ENCODE data around the gene FBXO46. TPM values are rescaled to one million over a fixed set of nuclear protein-coding genes. Genes with fewer than 3 reads are reported as not detected.

Gene FBXO46
- total RNA-seq, 1 experiment from 2014 or later = 12.8 TPM

GRCh38 chr19:45660636-45661035 is 70.1 kb downstream of the FBXO46 start:
- ATAC-seq (no peak), DNase-seq (no peak)
- POLR2A ChIA-PET (ENCODE audit: unreplicated experiment) = no interaction called here
- CTCF ChIA-PET = no interaction called here
- Histone ChIP-seq H3K27ac (ENCODE audit: low read length) (no peak overlapping the region), H3K9ac (ENCODE audit: low read length) (no peak overlapping the region), H3K79me2 (ENCODE audit: low read length) (no peaks in the 10 kb centered on the region), H3K4me3 (ENCODE audit: low read length) (no peak overlapping the region), H3K27me3 (ENCODE audit: low read length) (no peaks in the 10 kb centered on the region), H3K9me3 (ENCODE audit: low read length) (no peaks in the 10 kb centered on the region), H3K9me2 (replicated peaks; ENCODE audit: low read length) (no peaks in the 10 kb centered on the region), H3K4me1 (ENCODE audit: insufficient read depth, low read length) (no peaks in the 10 kb centered on the region), H4K20me1 (ENCODE audit: low read length) (no peaks in the 10 kb centered on the region), H2AFZ (ENCODE audit: low read length) (no peak overlapping the region), H3K4me2 (ENCODE audit: low read length) (no peak overlapping the region), H3K36me3 (ENCODE audit: low read depth, low read length) (no peaks in the 10 kb centered on the region), H3F3A (ENCODE audit: low read length, unreplicated experiment) (no peaks in the 10 kb centered on the region)
- no peak for TF ChIP-seq EZH2phosphoT487 (IDR thresholded peaks at IDR 0.05; ENCODE audit: borderline replicate concordance, low read length)
- no peak for TF ChIP-seq EZH2 (IDR thresholded peaks at IDR 0.05; ENCODE audit: low read length, unreplicated experiment)
- TF ChIP-seq CTCF (conservative IDR thresholded peaks at IDR 0.05; ENCODE audit: low read depth, low read length) = no peak
- no TSS peak for BruUV-seq (replicated peaks)
- intact Hi-C loops (cut with micrococcal nuclease) = no loop called here

Small RNA genes within 50 kb of the gene (microRNA-seq; reads per million reads assigned to microRNA genes)
- not detected for gene MIR642A (ENCODE audit: unreplicated experiment)
- gene MIR642B (ENCODE audit: unreplicated experiment) = not detected

Other genes with a start within 250 kb of the FBXO46 start
- 9.5 and 12.9 TPM in 2 replicates for gene RTN2, start 233.8 kb downstream of the FBXO46 start, total RNA-seq (2014; rRNA removed)
- gene PPM1N, start 232.5 kb downstream of the FBXO46 start, total RNA-seq (2014; rRNA removed) = 2.5 and 4.7 TPM in 2 replicates
- gene VASP, start 223.4 kb downstream of the FBXO46 start, total RNA-seq (2014; rRNA removed) = 120 and 158 TPM in 2 replicates
- 9.4 and 10.1 TPM in 2 replicates for gene OPA3, start 146.1 kb downstream of the FBXO46 start, total RNA-seq (2014; rRNA removed)
- 3.1 and 3.7 TPM in 2 replicates for gene GPR4, start 128.7 kb downstream of the FBXO46 start, total RNA-seq (2014; rRNA removed)
- gene EML2, start 91.5 kb downstream of the FBXO46 start, total RNA-seq (2014; rRNA removed) = 28.9 and 37.8 TPM in 2 replicates
- 1.9 and 4.8 TPM in 2 replicates for gene GIPR, start 62.7 kb downstream of the FBXO46 start, total RNA-seq (2014; rRNA removed)
- gene SNRPD2, start 38.9 kb downstream of the FBXO46 start, total RNA-seq (2014; rRNA removed) = 554 and 631 TPM in 2 replicates
- gene QPCTL, start 38.2 kb downstream of the FBXO46 start, total RNA-seq (2014; rRNA removed) = 9.8 and 13.4 TPM in 2 replicates
- not detected in 2 replicates for gene MEIOSIN, start 2.5 kb upstream of the FBXO46 start, total RNA-seq (2014; rRNA removed)
- 9.3 and 13.6 TPM in 2 replicates for gene SIX5, start 38.4 kb upstream of the FBXO46 start, total RNA-seq (2014; rRNA removed)
- 18.3 and 18.9 TPM in 2 replicates for gene DMPK, start 51.6 kb upstream of the FBXO46 start, total RNA-seq (2014; rRNA removed)
- gene DMWD, start 61.9 kb upstream of the FBXO46 start, total RNA-seq (2014; rRNA removed) = 34.9 and 50.3 TPM in 2 replicates
- gene RSPH6A, start 84.4 kb upstream of the FBXO46 start, total RNA-seq (2014; rRNA removed) = 0.12 TPM in 1 of 2 replicates, not detected in the other
- 36.6 and 67.3 TPM in 2 replicates for gene SYMPK, start 132.3 kb upstream of the FBXO46 start, total RNA-seq (2014; rRNA removed)
- gene FOXA3, start 133.4 kb upstream of the FBXO46 start, total RNA-seq (2014; rRNA removed) = 0.33 and 0.40 TPM in 2 replicates
- 31.5 and 38.6 TPM in 2 replicates for gene IRF2BP1, start 155.2 kb upstream of the FBXO46 start, total RNA-seq (2014; rRNA removed)
- gene MYPOP, start 171.7 kb upstream of the FBXO46 start, total RNA-seq (2014; rRNA removed) = 5.4 and 12.0 TPM in 2 replicates
- gene NANOS2, start 183.9 kb upstream of the FBXO46 start, total RNA-seq (2014; rRNA removed) = not detected in 2 replicates
- 0.06 TPM in 1 of 2 replicates, not detected in the other for gene NOVA2, start 243.0 kb upstream of the FBXO46 start, total RNA-seq (2014; rRNA removed)